H1 (cell line): ENCODE measurements around the gene INPP4B. TPM values are rescaled to one million over a fixed set of nuclear protein-coding genes. Genes with fewer than 3 reads are reported as not detected.

Experiments used
- CREB1 ChIP-seq: IDR thresholded peaks from 2 replicates; pipeline ENCODE4 v1.6.1; 2012; ENCODE audit warnings: inconsistent platforms
- CTBP2 ChIP-seq: IDR thresholded peaks from 2 replicates; pipeline ENCODE4 v1.7.0; 2011; ENCODE audit warnings: borderline replicate concordance, mild to moderate bottlenecking, moderate library complexity, mixed read lengths, low read length; ENCODE audit not compliant: insufficient read depth, insufficient read length
- HDAC2 ChIP-seq, 2 experiments: fragments of 300-600 bp in 1 of 2; sonication (generic) in 1 of 2; IDR thresholded peaks; 2 replicates each; pipeline ENCODE4 v1.6.1; 2011 to 2012; ENCODE audit warnings: low read depth in 2 of 2, low read length in 2 of 2, mild to moderate bottlenecking in 2 of 2, moderate library complexity in 2 of 2, borderline replicate concordance in 1 of 2, inconsistent platforms in 1 of 2
- KDM4A ChIP-seq: IDR thresholded peaks from one replicate; pipeline ENCODE4 v1.7.1; 2012; ENCODE audit warnings: low read depth, mild to moderate bottlenecking, moderate library complexity, low read length, inconsistent platforms; ENCODE audit not compliant: severe bottlenecking
- KDM5A ChIP-seq: fragments of 200-600 bp; IDR thresholded peaks from 2 replicates; pipeline ENCODE4 v1.7.1; 2012; ENCODE audit warnings: mild to moderate bottlenecking, low read length, inconsistent platforms, mixed read lengths
- RAD21 ChIP-seq, 2 experiments: IDR thresholded peaks in 1 of 2; conservative IDR thresholded peaks in 1 of 2; 2 replicates each; pipeline ENCODE4 v1.6.1; 2011; ENCODE audit warnings: low read depth in 2 of 2, low read length in 2 of 2, improper control_type of control experiment in 1 of 2, inconsistent platforms in 1 of 2, mild to moderate bottlenecking in 1 of 2, moderate library complexity in 1 of 2
- TAF1 ChIP-seq: IDR thresholded peaks from 2 replicates; pipeline ENCODE4 v1.6.1; 2011; ENCODE audit warnings: mild to moderate bottlenecking, low read depth, low read length
- polyA plus RNA-seq, 7 experiments: library from polyadenylated mRNA; depleted of rRNA in 3 of 7; stranded (reverse) in 5 of 7; unstranded in 2 of 7; fragments of >200 nt in 5 of 7; fragments of 200-250 nt in 2 of 7; gene quantifications; 1 replicate in 5 of 7; 2 replicates in 1 of 7; 4 replicates in 1 of 7; pipeline versions ENCODE4 v1.2.1 to v1.2.3, GENCODE V29; 2011 to 2013; ENCODE audit warnings: missing spikeins in 2 of 7, mixed read lengths in 2 of 7
- total RNA-seq: library from RNA; stranded (reverse); fragmentation: NEBNext Ultra II Directional; extraction: Animal tissue kit (Norgen Biotek cat#: 25700); gene quantifications from 2 replicates; pipeline ENCODE4 v1.2.1, GENCODE V29; 2021
- TF ChIP-seq, protein P1 (sequence below): fragments of 300-600 bp; sonication (generic); IDR thresholded peaks from 2 replicates; pipeline ENCODE4 v1.7.1; 2012; ENCODE audit warnings: low read length, moderate library complexity, mild to moderate bottlenecking, inconsistent platforms; ENCODE audit not compliant: insufficient replicate concordance

The INPP4B gene
- total and polyA plus RNA-seq, 2 of the 8 experiments (the other 6 are each of a cell fraction or from before 2014, with no cell fraction given): 0.11 to 0.54 TPM

DNA sequence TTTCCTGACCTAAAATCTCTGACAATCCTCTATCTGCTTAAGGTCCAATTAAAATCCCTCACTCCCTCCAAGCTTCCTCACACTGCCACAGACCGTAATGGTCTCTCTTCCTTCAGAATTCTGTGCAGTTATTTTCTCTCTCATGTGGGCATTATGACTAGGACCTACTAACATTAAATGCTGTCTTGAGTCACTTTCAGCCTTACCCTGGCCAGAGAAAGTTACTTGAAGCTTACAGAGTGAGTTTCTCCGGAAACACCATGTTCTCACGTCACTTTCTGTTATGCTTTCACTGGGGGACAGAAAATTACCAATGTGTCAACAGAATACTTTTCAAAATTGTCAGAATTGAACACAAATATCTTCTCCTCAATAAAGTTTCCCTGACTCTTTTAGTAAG is 271.8 kb downstream of the INPP4B start (continued):
- TF ChIP-seq, protein P1, sequence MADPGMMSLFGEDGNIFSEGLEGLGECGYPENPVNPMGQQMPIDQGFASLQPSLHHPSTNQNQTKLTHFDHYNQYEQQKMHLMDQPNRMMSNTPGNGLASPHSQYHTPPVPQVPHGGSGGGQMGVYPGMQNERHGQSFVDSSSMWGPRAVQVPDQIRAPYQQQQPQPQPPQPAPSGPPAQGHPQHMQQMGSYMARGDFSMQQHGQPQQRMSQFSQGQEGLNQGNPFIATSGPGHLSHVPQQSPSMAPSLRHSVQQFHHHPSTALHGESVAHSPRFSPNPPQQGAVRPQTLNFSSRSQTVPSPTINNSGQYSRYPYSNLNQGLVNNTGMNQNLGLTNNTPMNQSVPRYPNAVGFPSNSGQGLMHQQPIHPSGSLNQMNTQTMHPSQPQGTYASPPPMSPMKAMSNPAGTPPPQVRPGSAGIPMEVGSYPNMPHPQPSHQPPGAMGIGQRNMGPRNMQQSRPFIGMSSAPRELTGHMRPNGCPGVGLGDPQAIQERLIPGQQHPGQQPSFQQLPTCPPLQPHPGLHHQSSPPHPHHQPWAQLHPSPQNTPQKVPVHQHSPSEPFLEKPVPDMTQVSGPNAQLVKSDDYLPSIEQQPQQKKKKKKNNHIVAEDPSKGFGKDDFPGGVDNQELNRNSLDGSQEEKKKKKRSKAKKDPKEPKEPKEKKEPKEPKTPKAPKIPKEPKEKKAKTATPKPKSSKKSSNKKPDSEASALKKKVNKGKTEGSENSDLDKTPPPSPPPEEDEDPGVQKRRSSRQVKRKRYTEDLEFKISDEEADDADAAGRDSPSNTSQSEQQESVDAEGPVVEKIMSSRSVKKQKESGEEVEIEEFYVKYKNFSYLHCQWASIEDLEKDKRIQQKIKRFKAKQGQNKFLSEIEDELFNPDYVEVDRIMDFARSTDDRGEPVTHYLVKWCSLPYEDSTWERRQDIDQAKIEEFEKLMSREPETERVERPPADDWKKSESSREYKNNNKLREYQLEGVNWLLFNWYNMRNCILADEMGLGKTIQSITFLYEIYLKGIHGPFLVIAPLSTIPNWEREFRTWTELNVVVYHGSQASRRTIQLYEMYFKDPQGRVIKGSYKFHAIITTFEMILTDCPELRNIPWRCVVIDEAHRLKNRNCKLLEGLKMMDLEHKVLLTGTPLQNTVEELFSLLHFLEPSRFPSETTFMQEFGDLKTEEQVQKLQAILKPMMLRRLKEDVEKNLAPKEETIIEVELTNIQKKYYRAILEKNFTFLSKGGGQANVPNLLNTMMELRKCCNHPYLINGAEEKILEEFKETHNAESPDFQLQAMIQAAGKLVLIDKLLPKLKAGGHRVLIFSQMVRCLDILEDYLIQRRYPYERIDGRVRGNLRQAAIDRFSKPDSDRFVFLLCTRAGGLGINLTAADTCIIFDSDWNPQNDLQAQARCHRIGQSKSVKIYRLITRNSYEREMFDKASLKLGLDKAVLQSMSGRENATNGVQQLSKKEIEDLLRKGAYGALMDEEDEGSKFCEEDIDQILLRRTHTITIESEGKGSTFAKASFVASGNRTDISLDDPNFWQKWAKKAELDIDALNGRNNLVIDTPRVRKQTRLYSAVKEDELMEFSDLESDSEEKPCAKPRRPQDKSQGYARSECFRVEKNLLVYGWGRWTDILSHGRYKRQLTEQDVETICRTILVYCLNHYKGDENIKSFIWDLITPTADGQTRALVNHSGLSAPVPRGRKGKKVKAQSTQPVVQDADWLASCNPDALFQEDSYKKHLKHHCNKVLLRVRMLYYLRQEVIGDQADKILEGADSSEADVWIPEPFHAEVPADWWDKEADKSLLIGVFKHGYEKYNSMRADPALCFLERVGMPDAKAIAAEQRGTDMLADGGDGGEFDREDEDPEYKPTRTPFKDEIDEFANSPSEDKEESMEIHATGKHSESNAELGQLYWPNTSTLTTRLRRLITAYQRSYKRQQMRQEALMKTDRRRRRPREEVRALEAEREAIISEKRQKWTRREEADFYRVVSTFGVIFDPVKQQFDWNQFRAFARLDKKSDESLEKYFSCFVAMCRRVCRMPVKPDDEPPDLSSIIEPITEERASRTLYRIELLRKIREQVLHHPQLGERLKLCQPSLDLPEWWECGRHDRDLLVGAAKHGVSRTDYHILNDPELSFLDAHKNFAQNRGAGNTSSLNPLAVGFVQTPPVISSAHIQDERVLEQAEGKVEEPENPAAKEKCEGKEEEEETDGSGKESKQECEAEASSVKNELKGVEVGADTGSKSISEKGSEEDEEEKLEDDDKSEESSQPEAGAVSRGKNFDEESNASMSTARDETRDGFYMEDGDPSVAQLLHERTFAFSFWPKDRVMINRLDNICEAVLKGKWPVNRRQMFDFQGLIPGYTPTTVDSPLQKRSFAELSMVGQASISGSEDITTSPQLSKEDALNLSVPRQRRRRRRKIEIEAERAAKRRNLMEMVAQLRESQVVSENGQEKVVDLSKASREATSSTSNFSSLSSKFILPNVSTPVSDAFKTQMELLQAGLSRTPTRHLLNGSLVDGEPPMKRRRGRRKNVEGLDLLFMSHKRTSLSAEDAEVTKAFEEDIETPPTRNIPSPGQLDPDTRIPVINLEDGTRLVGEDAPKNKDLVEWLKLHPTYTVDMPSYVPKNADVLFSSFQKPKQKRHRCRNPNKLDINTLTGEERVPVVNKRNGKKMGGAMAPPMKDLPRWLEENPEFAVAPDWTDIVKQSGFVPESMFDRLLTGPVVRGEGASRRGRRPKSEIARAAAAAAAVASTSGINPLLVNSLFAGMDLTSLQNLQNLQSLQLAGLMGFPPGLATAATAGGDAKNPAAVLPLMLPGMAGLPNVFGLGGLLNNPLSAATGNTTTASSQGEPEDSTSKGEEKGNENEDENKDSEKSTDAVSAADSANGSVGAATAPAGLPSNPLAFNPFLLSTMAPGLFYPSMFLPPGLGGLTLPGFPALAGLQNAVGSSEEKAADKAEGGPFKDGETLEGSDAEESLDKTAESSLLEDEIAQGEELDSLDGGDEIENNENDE: no peak
- no peak for TF ChIP-seq RAD21 (IDR thresholded peaks at IDR 0.05 in 1 of 2, conservative IDR thresholded peaks at IDR 0.05 in 1 of 2; ENCODE audit: low read depth in 2 of 2, low read length in 2 of 2)
- TF ChIP-seq KDM5A: no peak
- TF ChIP-seq TAF1: no peak
- no peak for TF ChIP-seq KDM4A
- no peak for TF ChIP-seq CTBP2
- TF ChIP-seq HDAC2 (IDR thresholded peaks at IDR 0.05; ENCODE audit: borderline replicate concordance in 1 of 2, low read depth in 2 of 2, low read length in 2 of 2): no peak
- no peak for TF ChIP-seq CREB1
